ENCODE data around the gene EYA2. TPM values are rescaled to one million over a fixed set of nuclear protein-coding genes. Genes with fewer than 3 reads are reported as not detected.

Gene EYA2
- total RNA-seq, 2 experiments from 2014 or later = not detected

- H3K27me3 Mint-ChIP-seq = peaks cover 5% of the 10 kb centered on the region
These were observed 18.8 kb downstream of the EYA2 start for GRCh38 chr20:46913329-46914044.

GRCh38 chr20:46914789-46915379, 20.2 kb downstream of the EYA2 start:
- ChIA-PET POLR2A (no interaction called here), CTCF (no interaction called here)
- no peaks in the 10 kb centered on the region for H3K9me3 Mint-ChIP-seq

More at GRCh38 chr20:46913329-46914044, 18.8 kb downstream of the EYA2 start:
- POLR2A ChIA-PET = no interaction called here
- DNase-seq (no peak), ATAC-seq (no peak)
- no peak for TF ChIP-seq CTCF (IDR thresholded peaks at IDR 0.05)
- Mint-ChIP-seq H3K36me3 (ENCODE audit: low read depth) (no peaks in the 10 kb centered on the region), H3K4me3 (no peak overlapping the region), H3K9me3 (no peaks in the 10 kb centered on the region), H3K27ac (no peak overlapping the region), H3K4me1 (ENCODE audit: low read depth) (no peaks in the 10 kb centered on the region)
- CTCF ChIA-PET = no interaction called here
- intact Hi-C loops (cut with micrococcal nuclease) = no loop called here

GRCh38 chr20:46915575-46916257, 21.1 kb downstream of the EYA2 start:
- DNase-seq (no peak), ATAC-seq (no peak)
- Mint-ChIP-seq H3K27me3 (peaks cover 4% of the 10 kb centered on the region), H3K4me3 (no peak overlapping the region), H3K27ac (no peak overlapping the region), H3K9me3 (no peaks in the 10 kb centered on the region), H3K4me1 (ENCODE audit: low read depth) (no peaks in the 10 kb centered on the region), H3K36me3 (ENCODE audit: low read depth) (no peaks in the 10 kb centered on the region)
- TF ChIP-seq CTCF (IDR thresholded peaks at IDR 0.05) = no peak
- intact Hi-C loops (cut with micrococcal nuclease) = no loop called here
- ChIA-PET CTCF (no interaction called here), POLR2A (no interaction called here)

More at GRCh38 chr20:46914789-46915379, 20.2 kb downstream of the EYA2 start:
- Mint-ChIP-seq H3K27ac (no peak overlapping the region), H3K4me3 (no peak overlapping the region), H3K36me3 (ENCODE audit: low read depth) (no peaks in the 10 kb centered on the region), H3K4me1 (ENCODE audit: low read depth) (no peaks in the 10 kb centered on the region), H3K27me3 (peaks cover 4% of the 10 kb centered on the region)
- no peak for ATAC-seq
- DNase-seq = no peak
- no peak for TF ChIP-seq CTCF (IDR thresholded peaks at IDR 0.05)
- intact Hi-C loops (cut with micrococcal nuclease) = no loop called here

- H3K27me3 Mint-ChIP-seq = peaks cover 5% of the 10 kb centered on the region
- no peaks in the 10 kb centered on the region for H3K4me1 Mint-ChIP-seq (ENCODE audit: low read depth)
- ATAC-seq (no peak), DNase-seq (no peak)
- TF ChIP-seq CTCF (IDR thresholded peaks at IDR 0.05) = no peak
- intact Hi-C loops (cut with micrococcal nuclease) = no loop called here
- CTCF ChIA-PET = no interaction called here
- H3K9me3 Mint-ChIP-seq = no peaks in the 10 kb centered on the region
- POLR2A ChIA-PET = no interaction called here
- no peak overlapping the region for H3K27ac Mint-ChIP-seq
- no peak overlapping the region for H3K4me3 Mint-ChIP-seq
- no peaks in the 10 kb centered on the region for H3K36me3 Mint-ChIP-seq (ENCODE audit: low read depth)
These were observed 21.6 kb downstream of the EYA2 start for GRCh38 chr20:46916258-46916603.

GRCh38 chr20:46917155-46917554, 22.5 kb downstream of the EYA2 start:
- intact Hi-C loops (cut with micrococcal nuclease) = no loop called here
- Mint-ChIP-seq H3K4me1 (ENCODE audit: low read depth) (no peaks in the 10 kb centered on the region), H3K9me3 (no peaks in the 10 kb centered on the region), H3K27me3 (peaks cover 8% of the 10 kb centered on the region), H3K27ac (no peak overlapping the region), H3K4me3 (no peak overlapping the region), H3K36me3 (ENCODE audit: low read depth) (no peaks in the 10 kb centered on the region)
- ChIA-PET POLR2A (no interaction called here), CTCF (no interaction called here)
- TF ChIP-seq CTCF (IDR thresholded peaks at IDR 0.05) = no peak
- no peak for ATAC-seq
- DNase-seq = no peak
